Neural progenitor cell (in vitro differentiated cells): ENCODE measurements around the gene ERN1. TPM values are rescaled to one million over a fixed set of nuclear protein-coding genes. Genes with fewer than 3 reads are reported as not detected.

Source experiments
- DNase-seq: peaks from one replicate; pipeline ENCODE4 v3.0.0-alpha.2; 2016; ENCODE audit warnings: low spot score
- H2AFZ ChIP-seq: fragments of 200-600 bp; sonication (generic); replicated peaks from 2 replicates; pipeline ENCODE4 v1.6.1; 2016; ENCODE audit warnings: antibody characterized with exemption
- H3F3A ChIP-seq: fragments of 200-600 bp; sonication (generic); 2 replicates; pipeline ENCODE4 v1.6.1; 2016; ENCODE audit warnings: antibody characterized with exemption, low read depth
- H3K27ac ChIP-seq: fragments of 200-600 bp; sonication (generic); 2 replicates; pipeline ENCODE4 v1.5.1; 2016; ENCODE audit warnings: mild to moderate bottlenecking
- H3K27me3 ChIP-seq: fragments of 200-600 bp; sonication (generic); 2 replicates; pipeline ENCODE4 v1.6.1; 2016; ENCODE audit warnings: mild to moderate bottlenecking, moderate library complexity
- H3K36me3 ChIP-seq: fragments of 200-600 bp; sonication (generic); 2 replicates; pipeline ENCODE4 v1.5.1; 2016
- H3K4me1 ChIP-seq: fragments of 200-600 bp; sonication (generic); 2 replicates; pipeline ENCODE4 v1.6.1; 2016; ENCODE audit warnings: mixed run types
- H3K4me2 ChIP-seq: fragments of 200-600 bp; sonication (generic); 2 replicates; pipeline ENCODE4 v1.6.1; 2016
- H3K4me3 ChIP-seq: fragments of 200-600 bp; sonication (generic); 2 replicates; pipeline ENCODE4 v1.5.1; 2016
- H3K79me2 ChIP-seq: fragments of 200-600 bp; sonication (generic); 2 replicates; pipeline ENCODE4 v1.6.1; 2016; ENCODE audit warnings: low read depth
- H3K9ac ChIP-seq: fragments of 200-600 bp; sonication (generic); 2 replicates; pipeline ENCODE4 v1.6.1; 2016
- H3K9me3 ChIP-seq: fragments of 200-600 bp; sonication (generic); 2 replicates; pipeline ENCODE4 v1.5.1; 2016; ENCODE audit warnings: low read depth
- H4K20me1 ChIP-seq: fragments of 200-600 bp; sonication (generic); 2 replicates; pipeline ENCODE4 v1.6.1; 2016; ENCODE audit warnings: low read depth
- H3K27ac Mint-ChIP-seq: 3 replicates; pipeline ENCODE4 v1.8.0; 2021; ENCODE audit warnings: mixed read lengths
- H3K27me3 Mint-ChIP-seq: 2 replicates; pipeline ENCODE4 v1.8.0; 2022; ENCODE audit warnings: low read depth, mild to moderate bottlenecking, inconsistent platforms, moderate library complexity, mixed read lengths; ENCODE audit not compliant: insufficient read depth
- H3K36me3 Mint-ChIP-seq: 3 replicates; pipeline ENCODE4 v1.8.0; 2021; ENCODE audit warnings: mixed read lengths
- H3K4me1 Mint-ChIP-seq: 3 replicates; pipeline ENCODE4 v1.8.0; 2021; ENCODE audit warnings: mixed read lengths
- H3K4me3 Mint-ChIP-seq: 3 replicates; pipeline ENCODE4 v1.8.0; 2021; ENCODE audit warnings: mild to moderate bottlenecking, moderate library complexity, mixed read lengths
- H3K9me3 Mint-ChIP-seq: 3 replicates; pipeline ENCODE4 v1.8.0; 2020; ENCODE audit warnings: mixed read lengths
- CTCF ChIP-seq: fragments of 200-600 bp; sonication (generic); IDR thresholded peaks from 2 replicates; pipeline ENCODE4 v1.5.1; 2017; ENCODE audit warnings: antibody characterized with exemption, mild to moderate bottlenecking
- EZH2 ChIP-seq: fragments of 200-600 bp; sonication (generic); IDR thresholded peaks from 2 replicates; pipeline ENCODE4 v1.6.1; 2017; ENCODE audit warnings: antibody characterized with exemption, mild to moderate bottlenecking, moderate library complexity
- EZH2phosphoT487 ChIP-seq: fragments of 200-600 bp; sonication (generic); IDR thresholded peaks from 2 replicates; pipeline ENCODE4 v1.6.1; 2017; ENCODE audit warnings: antibody characterized with exemption
- total RNA-seq: library from RNA; depleted of rRNA; stranded (reverse); fragments of >200 nt; gene quantifications from 2 replicates; pipeline ENCODE4 v1.2.3, GENCODE V29; 2015; ENCODE audit warnings: low replicate concordance

Gene ERN1
- total RNA-seq, 1 donor from 2014 or later = 2.4 TPM

GRCh38 chr17:64161380-64162176 is 31.6 kb upstream of the ERN1 start:
- Mint-ChIP-seq H3K27ac (no peak overlapping the region), H3K4me3 (no peak overlapping the region), H3K4me1 (peaks cover 23% of the 10 kb centered on the region), H3K9me3 (no peaks in the 10 kb centered on the region), H3K36me3 (peaks cover 2% of the 10 kb centered on the region), H3K27me3 (peaks cover 3% of the 10 kb centered on the region)
- Histone ChIP-seq H3K36me3 (no peaks in the 10 kb centered on the region), H4K20me1 (no peaks in the 10 kb centered on the region), H2AFZ (no peak overlapping the region), H3K4me3 (no peak overlapping the region), H3K4me1 (peaks cover 27% of the 10 kb centered on the region), H3K27ac (no peak overlapping the region), H3K79me2 (no peaks in the 10 kb centered on the region), H3K9me3 (no peaks in the 10 kb centered on the region), H3F3A (no peaks in the 10 kb centered on the region), H3K27me3 (no peaks in the 10 kb centered on the region), H3K4me2 (no peak overlapping the region), H3K9ac (no peak overlapping the region)
- TF ChIP-seq CTCF (no peak), EZH2phosphoT487 (no peak), EZH2 (no peak)
- DNase-seq = no peak

- Histone ChIP-seq H3K27ac (no peak overlapping the region), H3K9me3 (no peaks in the 10 kb centered on the region), H3K79me2 (no peaks in the 10 kb centered on the region), H3K9ac (no peak overlapping the region), H3F3A (no peaks in the 10 kb centered on the region), H3K4me3 (no peak overlapping the region), H2AFZ (no peak overlapping the region), H3K27me3 (no peaks in the 10 kb centered on the region), H3K4me2 (no peak overlapping the region), H4K20me1 (no peaks in the 10 kb centered on the region), H3K4me1 (peaks cover 35% of the 10 kb centered on the region), H3K36me3 (no peaks in the 10 kb centered on the region)
- TF ChIP-seq CTCF (no peak), EZH2phosphoT487 (no peak), EZH2 (no peak)
- H3K4me3 Mint-ChIP-seq = no peak overlapping the region
- H3K27ac Mint-ChIP-seq = no peak overlapping the region
- no peaks in the 10 kb centered on the region for H3K9me3 Mint-ChIP-seq
- H3K36me3 Mint-ChIP-seq = peaks cover 2% of the 10 kb centered on the region
- H3K27me3 Mint-ChIP-seq = peaks cover 3% of the 10 kb centered on the region
- no peak for DNase-seq
- H3K4me1 Mint-ChIP-seq = peaks cover 31% of the 10 kb centered on the region
These were observed 30.4 kb upstream of the ERN1 start for GRCh38 chr17:64160378-64160777.

- Mint-ChIP-seq H3K36me3 (peaks cover 2% of the 10 kb centered on the region), H3K27ac (peak overlapping the region; percentile 68), H3K9me3 (no peaks in the 10 kb centered on the region), H3K4me3 (no peak overlapping the region), H3K4me1 (peaks cover 39% of the 10 kb centered on the region), H3K27me3 (peaks cover 3% of the 10 kb centered on the region)
- no peaks in the 10 kb centered on the region for H4K20me1 ChIP-seq
- H3K27me3 ChIP-seq = no peaks in the 10 kb centered on the region
- no peaks in the 10 kb centered on the region for H3K36me3 ChIP-seq
- DNase-seq = peak; percentile 37
- no peak overlapping the region for H3K9ac ChIP-seq
- H3K4me1 ChIP-seq = peaks cover 35% of the 10 kb centered on the region
- no peaks in the 10 kb centered on the region for H3F3A ChIP-seq
- H3K27ac ChIP-seq = no peak overlapping the region
- H3K4me3 ChIP-seq = no peak overlapping the region
- no peak overlapping the region for H2AFZ ChIP-seq
- no peaks in the 10 kb centered on the region for H3K79me2 ChIP-seq
- no peak overlapping the region for H3K4me2 ChIP-seq
- no peak for TF ChIP-seq EZH2
- TF ChIP-seq EZH2phosphoT487 = no peak
- TF ChIP-seq CTCF = no peak
- no peaks in the 10 kb centered on the region for H3K9me3 ChIP-seq
These were observed 29.1 kb upstream of the ERN1 start for GRCh38 chr17:64158831-64159590.
